ENCODE measurements around the gene SLC22A15. TPM values are rescaled to one million over a fixed set of nuclear protein-coding genes. Genes with fewer than 3 reads are reported as not detected.
"Not testable (repeated sequence)": the region's sequence is repeated elsewhere in the genome, so short reads cannot be mapped to it uniquely, and the experiment has no call there.

SLC22A15 gene
- 5.5 and 5.9 TPM in 2 replicates for total RNA-seq (2014; rRNA removed; shearing (Covaris generic))

GRCh38 chr1:115976062-115976920 lies at the start of gene SLC22A15:
SLC22A15 (plus strand) TSS chr1:115976513; CDS start chr1:115976628, 115 bp downstream.
- Histone ChIP-seq H3K4me3 (ENCODE audit: insufficient read depth, low read depth, low read length) (peak within 1 kb of the TSS; percentile 76), H3K27me3 (ENCODE audit: control insufficient read depth, insufficient read depth, low read length) (no peaks in the 10 kb centered on the region), H3K36me3 (replicated peaks; ENCODE audit: control insufficient read depth, insufficient read depth, low read length) (no peaks in the 10 kb centered on the region)
- peak; percentile 85 for DNase-seq

GRCh38 chr1:115927971-115928370 lies 48.3 kb upstream of the SLC22A15 start:
- no peak for DNase-seq
- no peak overlapping the region for H3K4me3 ChIP-seq (ENCODE audit: insufficient read depth, low read depth, low read length)
- no peaks in the 10 kb centered on the region for H3K27me3 ChIP-seq (ENCODE audit: control insufficient read depth, insufficient read depth, low read length)
- H3K36me3 ChIP-seq (replicated peaks; ENCODE audit: control insufficient read depth, insufficient read depth, low read length) = no peaks in the 10 kb centered on the region

GRCh38 chr1:115929881-115930280 lies 46.4 kb upstream of the SLC22A15 start:
- no peaks in the 10 kb centered on the region for H3K27me3 ChIP-seq (ENCODE audit: control insufficient read depth, insufficient read depth, low read length)
- H3K4me3 ChIP-seq (ENCODE audit: insufficient read depth, low read depth, low read length) = no peak overlapping the region
- no peak for DNase-seq

GRCh38 chr1:115933625-115934024 lies 42.7 kb upstream of the SLC22A15 start:
- H3K27me3 ChIP-seq (ENCODE audit: control insufficient read depth, insufficient read depth, low read length) = no peaks in the 10 kb centered on the region
- no peak overlapping the region for H3K4me3 ChIP-seq (ENCODE audit: insufficient read depth, low read depth, low read length)
- H3K36me3 ChIP-seq (replicated peaks; ENCODE audit: control insufficient read depth, insufficient read depth, low read length) = no peaks in the 10 kb centered on the region
- DNase-seq = no peak

More at GRCh38 chr1:115929881-115930280, 46.4 kb upstream of the SLC22A15 start:
- no peaks in the 10 kb centered on the region for H3K36me3 ChIP-seq (replicated peaks; ENCODE audit: control insufficient read depth, insufficient read depth, low read length)

- Histone ChIP-seq H3K27me3 (ENCODE audit: control insufficient read depth, insufficient read depth, low read length) (no peaks in the 10 kb centered on the region), H3K4me3 (ENCODE audit: insufficient read depth, low read depth, low read length) (no peak overlapping the region), H3K36me3 (replicated peaks; ENCODE audit: control insufficient read depth, insufficient read depth, low read length) (no peaks in the 10 kb centered on the region)
- DNase-seq = no peak
These were observed 36.9 kb upstream of the SLC22A15 start for GRCh38 chr1:115939455-115939854.

GRCh38 chr1:115946116-115946515 lies 30.2 kb upstream of the SLC22A15 start:
- no peak overlapping the region for H3K4me3 ChIP-seq (ENCODE audit: insufficient read depth, low read depth, low read length)
- no peak for DNase-seq
- H3K27me3 ChIP-seq (ENCODE audit: control insufficient read depth, insufficient read depth, low read length) = no peaks in the 10 kb centered on the region
- H3K36me3 ChIP-seq (replicated peaks; ENCODE audit: control insufficient read depth, insufficient read depth, low read length) = no peaks in the 10 kb centered on the region

GRCh38 chr1:115949156-115949555 lies 27.2 kb upstream of the SLC22A15 start:
- no peaks in the 10 kb centered on the region for H3K36me3 ChIP-seq (replicated peaks; ENCODE audit: control insufficient read depth, insufficient read depth, low read length)
- no peak for DNase-seq
- H3K27me3 ChIP-seq (ENCODE audit: control insufficient read depth, insufficient read depth, low read length) = no peaks in the 10 kb centered on the region

GRCh38 chr1:115951560-115951959 lies 24.8 kb upstream of the SLC22A15 start:
- no peak for DNase-seq
- H3K4me3 ChIP-seq (ENCODE audit: insufficient read depth, low read depth, low read length) = no peak overlapping the region

More at GRCh38 chr1:115949156-115949555, 27.2 kb upstream of the SLC22A15 start:
- H3K4me3 ChIP-seq (ENCODE audit: insufficient read depth, low read depth, low read length) = no peak overlapping the region

GRCh38 chr1:115952547-115952946 lies 23.8 kb upstream of the SLC22A15 start:
- H3K4me3 ChIP-seq (ENCODE audit: insufficient read depth, low read depth, low read length) = no peak overlapping the region
- no peaks in the 10 kb centered on the region for H3K36me3 ChIP-seq (replicated peaks; ENCODE audit: control insufficient read depth, insufficient read depth, low read length)
- DNase-seq = no peak
- H3K27me3 ChIP-seq (ENCODE audit: control insufficient read depth, insufficient read depth, low read length) = no peaks in the 10 kb centered on the region

More at GRCh38 chr1:115951560-115951959, 24.8 kb upstream of the SLC22A15 start:
- Histone ChIP-seq H3K36me3 (replicated peaks; ENCODE audit: control insufficient read depth, insufficient read depth, low read length) (no peaks in the 10 kb centered on the region), H3K27me3 (ENCODE audit: control insufficient read depth, insufficient read depth, low read length) (no peaks in the 10 kb centered on the region)

- DNase-seq = no peak
- no peak overlapping the region for H3K4me3 ChIP-seq (ENCODE audit: insufficient read depth, low read depth, low read length)
- H3K27me3 ChIP-seq (ENCODE audit: control insufficient read depth, insufficient read depth, low read length) = no peaks in the 10 kb centered on the region
- no peaks in the 10 kb centered on the region for H3K36me3 ChIP-seq (replicated peaks; ENCODE audit: control insufficient read depth, insufficient read depth, low read length)
These were observed 23.1 kb upstream of the SLC22A15 start for GRCh38 chr1:115953180-115953579.

GRCh38 chr1:115954684-115955083 lies 21.6 kb upstream of the SLC22A15 start:
- no peaks in the 10 kb centered on the region for H3K27me3 ChIP-seq (ENCODE audit: control insufficient read depth, insufficient read depth, low read length)
- H3K36me3 ChIP-seq (replicated peaks; ENCODE audit: control insufficient read depth, insufficient read depth, low read length) = no peaks in the 10 kb centered on the region
- no peak overlapping the region for H3K4me3 ChIP-seq (ENCODE audit: insufficient read depth, low read depth, low read length)
- DNase-seq = no peak

- H3K36me3 ChIP-seq (replicated peaks; ENCODE audit: control insufficient read depth, insufficient read depth, low read length) = no peaks in the 10 kb centered on the region
- H3K27me3 ChIP-seq (ENCODE audit: control insufficient read depth, insufficient read depth, low read length) = no peaks in the 10 kb centered on the region
- DNase-seq = no peak
- H3K4me3 ChIP-seq (ENCODE audit: insufficient read depth, low read depth, low read length) = no peak overlapping the region
These were observed 21.1 kb upstream of the SLC22A15 start for GRCh38 chr1:115955228-115955627.

- H3K27me3 ChIP-seq (ENCODE audit: control insufficient read depth, insufficient read depth, low read length) = no peaks in the 10 kb centered on the region
- H3K36me3 ChIP-seq (replicated peaks; ENCODE audit: control insufficient read depth, insufficient read depth, low read length) = no peaks in the 10 kb centered on the region
- no peak for DNase-seq
These were observed 17.4 kb upstream of the SLC22A15 start for GRCh38 chr1:115958866-115959265.

GRCh38 chr1:115969509-115969908 lies 6.8 kb upstream of the SLC22A15 start:
- H3K4me3 ChIP-seq (ENCODE audit: insufficient read depth, low read depth, low read length) = no peak overlapping the region
- H3K27me3 ChIP-seq (ENCODE audit: control insufficient read depth, insufficient read depth, low read length) = no peaks in the 10 kb centered on the region
- H3K36me3 ChIP-seq (replicated peaks; ENCODE audit: control insufficient read depth, insufficient read depth, low read length) = no peaks in the 10 kb centered on the region
- DNase-seq = peak; percentile 85

More at GRCh38 chr1:115958866-115959265, 17.4 kb upstream of the SLC22A15 start:
- no peak overlapping the region for H3K4me3 ChIP-seq (ENCODE audit: insufficient read depth, low read depth, low read length)

- not testable (repeated sequence) for H3K4me3 ChIP-seq (ENCODE audit: insufficient read depth, low read depth, low read length); H3K27me3 ChIP-seq (ENCODE audit: control insufficient read depth, insufficient read depth, low read length); DNase-seq; H3K36me3 ChIP-seq (replicated peaks; ENCODE audit: control insufficient read depth, insufficient read depth, low read length)
These were observed 4.5 kb upstream of the SLC22A15 start for GRCh38 chr1:115971778-115972177.
